HG03432 (cell line): ENCODE data around the gene NDUFB7.
"Not testable (repeated sequence)": the region's sequence is repeated elsewhere in the genome, so short reads cannot be mapped to it uniquely, and the experiment has no call there.

Experiments
- ATAC-seq: cut with Tn5 transposase; IDR thresholded peaks from one replicate; pipeline ENCODE4 v1.9.1; 2021; ENCODE audit warnings: mild to moderate bottlenecking, moderate library complexity; ENCODE audit not compliant: unreplicated experiment

NDUFB7 gene

GRCh38 chr19:14575428-14575980 is 3.6 kb upstream of the NDUFB7 start:
- no peak for ATAC-seq

DNA sequence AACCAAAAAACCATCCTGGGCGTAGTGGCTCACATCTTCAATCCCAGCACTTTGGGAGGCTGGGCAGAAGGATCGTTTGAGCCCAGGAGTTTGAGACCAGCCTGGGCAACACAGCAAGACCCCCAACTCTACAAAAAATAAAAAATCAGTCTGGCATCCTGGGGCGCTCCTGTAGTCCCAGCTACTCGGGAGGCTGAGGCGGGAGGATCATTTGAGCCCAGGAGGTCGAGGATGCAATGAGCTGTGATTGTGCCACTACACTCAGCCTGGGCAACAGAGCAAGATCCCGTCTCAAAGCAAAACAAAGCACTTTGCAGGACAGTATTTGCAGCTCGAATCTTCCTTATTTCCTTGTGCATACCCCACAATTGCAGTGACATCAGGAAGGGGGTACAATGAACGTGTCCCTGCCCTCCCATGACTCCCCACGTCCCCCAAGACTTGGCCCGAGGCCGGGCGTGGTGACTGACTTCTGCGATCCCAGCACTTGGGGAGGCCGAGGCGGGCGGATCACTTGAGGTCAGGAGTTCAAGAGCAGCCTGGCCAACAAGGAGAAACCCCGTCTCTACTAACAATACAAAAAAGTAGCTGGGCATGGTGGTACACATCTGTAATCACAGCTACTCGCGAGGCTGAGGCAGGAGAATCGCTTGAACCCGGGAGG is 870 bp downstream of the NDUFB7 start:
- no peak for ATAC-seq

DNA sequence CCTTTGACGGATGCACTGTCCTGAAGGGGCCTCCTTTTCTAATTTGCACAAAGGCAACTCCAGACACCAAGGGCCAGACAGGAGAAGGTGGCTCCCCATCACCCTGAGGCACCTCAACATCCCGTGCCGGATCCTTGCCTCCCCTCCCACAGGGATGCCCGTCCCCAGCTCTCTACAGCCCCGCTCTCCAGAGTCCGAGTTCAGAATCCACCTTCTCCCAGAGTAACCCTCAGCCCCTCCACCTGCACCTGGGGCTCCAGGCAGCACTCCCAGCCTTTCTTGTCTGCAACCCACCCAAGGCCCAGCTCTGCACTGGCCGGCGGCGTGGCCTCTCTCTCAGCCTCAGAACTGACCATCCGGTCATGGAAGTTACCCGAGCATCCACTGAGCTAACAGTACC is 4.8 kb downstream of the NDUFB7 start:
- ATAC-seq, result no peak

GRCh38 chr19:14566712-14567077 is 5.2 kb downstream of the NDUFB7 start:
- ATAC-seq, result no peak

GRCh38 chr19:14565765-14566711 is 5.8 kb downstream of the NDUFB7 start:
- no peak for ATAC-seq

- no peak for ATAC-seq
Observed at GRCh38 chr19:14565298-14565679, 6.6 kb downstream of the NDUFB7 start.

GRCh38 chr19:14564652-14565297 is 7.1 kb downstream of the NDUFB7 start:
- not testable (repeated sequence) for ATAC-seq

- no peak for ATAC-seq
Observed at GRCh38 chr19:14563989-14564651, 7.7 kb downstream of the NDUFB7 start.

GRCh38 chr19:14563590-14563926 is 8.3 kb downstream of the NDUFB7 start:
- ATAC-seq, result no peak

DNA sequence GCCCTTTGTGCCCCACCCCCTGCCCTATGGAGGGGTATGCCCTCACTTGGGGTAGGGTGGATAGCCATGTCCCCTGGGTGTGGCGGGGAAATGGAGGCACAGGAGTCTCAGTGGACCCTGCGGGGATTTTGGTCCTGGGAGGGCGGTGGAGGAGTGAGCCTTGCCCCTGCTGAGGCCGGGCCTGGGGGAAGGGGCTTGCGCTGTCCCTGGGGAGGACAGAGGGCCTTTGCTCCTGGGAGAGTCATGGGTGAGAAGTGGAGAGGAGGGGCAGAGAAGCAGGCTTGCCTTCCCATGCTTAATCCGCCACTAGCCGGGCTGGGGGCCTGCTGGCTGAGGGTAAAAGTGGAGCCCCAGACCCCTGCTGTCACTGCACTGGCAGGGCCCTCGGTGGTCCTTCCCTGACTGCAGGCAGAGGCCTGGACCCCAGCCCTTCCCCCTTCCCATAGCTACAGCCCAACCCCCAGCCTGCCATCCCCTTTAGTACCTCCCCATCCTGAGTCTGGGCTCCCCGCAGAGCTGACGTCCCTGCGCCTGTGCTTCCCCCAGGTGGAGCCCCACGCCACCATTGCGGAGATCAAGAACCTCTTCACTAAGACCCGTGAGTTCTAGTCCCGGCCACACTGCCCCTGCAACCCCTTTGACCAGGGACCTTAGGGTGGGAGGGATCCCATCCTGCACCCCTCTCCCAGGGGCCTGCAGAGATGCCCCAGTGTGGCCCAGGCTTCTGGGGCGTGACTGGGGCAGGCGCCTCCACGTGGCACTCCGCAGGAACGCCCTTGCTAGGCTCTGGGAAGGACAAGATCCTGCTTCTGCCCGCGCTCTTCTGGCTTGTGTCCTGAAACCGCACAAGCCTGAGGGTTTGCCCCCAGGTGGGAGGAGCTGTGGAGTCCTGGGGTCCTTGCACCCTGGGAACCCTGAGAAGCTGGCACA is 8.9 kb downstream of the NDUFB7 start:
- no peak for ATAC-seq

DNA sequence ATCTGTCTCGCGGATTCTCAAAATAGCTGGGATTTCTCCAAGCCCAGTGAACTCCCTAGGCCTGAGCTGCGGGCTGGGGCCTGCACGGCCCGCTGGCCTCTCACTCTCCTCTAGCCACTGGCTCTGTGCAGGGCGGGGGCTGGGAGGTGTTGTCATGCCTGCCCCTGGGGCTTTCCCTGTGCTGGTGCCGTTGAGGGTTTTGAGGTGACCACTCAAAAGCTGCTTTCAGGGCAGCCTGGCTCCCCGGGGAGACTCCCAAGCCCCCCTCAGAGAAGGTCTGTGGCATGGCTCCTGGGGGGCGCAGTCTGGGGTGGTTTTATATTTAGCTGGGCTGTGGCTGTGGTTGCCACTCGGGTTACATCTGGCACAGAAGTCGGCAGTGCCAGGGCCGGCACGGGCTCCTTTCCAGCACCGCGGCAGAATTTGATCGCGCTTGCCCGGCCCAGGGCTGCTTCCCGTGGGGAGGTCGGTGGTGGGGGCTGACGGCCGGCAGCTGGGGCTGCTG is 10.0 kb downstream of the NDUFB7 start:
- ATAC-seq, result no peak

GRCh38 chr19:14561249-14561648 is 10.6 kb downstream of the NDUFB7 start:
- no peak for ATAC-seq

GRCh38 chr19:14560776-14561108 is 11.1 kb downstream of the NDUFB7 start:
- no peak for ATAC-seq

- ATAC-seq, result no peak
Observed at GRCh38 chr19:14559916-14560775, 11.7 kb downstream of the NDUFB7 start.

DNA sequence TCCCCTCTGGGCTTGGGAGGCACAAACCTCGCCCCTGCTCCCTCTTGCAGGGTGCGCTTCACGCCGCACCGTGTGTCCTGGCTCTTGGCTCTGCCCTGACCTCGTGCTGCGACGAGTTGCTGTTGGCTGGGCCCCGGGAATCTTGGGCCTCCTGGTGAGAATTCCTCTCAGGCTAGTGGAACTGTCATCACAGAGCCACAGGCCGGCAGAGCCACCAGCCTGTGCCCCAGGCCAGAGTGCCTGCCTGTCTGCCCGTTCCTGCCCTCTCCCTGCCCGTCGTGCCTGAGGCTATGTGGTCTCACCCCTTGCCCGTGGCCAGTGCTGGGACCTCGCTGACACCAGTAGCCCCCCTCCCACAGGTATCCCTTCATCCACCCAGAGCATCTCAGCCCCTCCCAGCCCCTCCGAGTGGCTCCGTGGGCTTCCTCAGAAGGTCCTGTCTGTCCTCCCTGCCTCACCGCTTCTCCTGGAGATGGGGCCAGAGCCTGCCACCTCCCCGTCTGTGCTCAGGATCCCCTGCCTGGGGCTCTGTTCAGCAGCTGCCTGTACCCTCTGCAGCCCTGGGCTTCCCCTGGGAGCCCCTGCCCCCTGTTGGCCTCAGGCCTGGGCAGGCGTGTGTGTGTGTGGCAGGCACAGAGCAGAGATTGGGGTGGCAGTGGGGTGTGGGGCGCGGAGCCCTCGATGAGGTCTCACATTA is 13.3 kb downstream of the NDUFB7 start:
- ATAC-seq, result no peak

GRCh38 chr19:14556662-14557188 is 15.1 kb downstream of the NDUFB7 start:
- ATAC-seq, result no peak

GRCh38 chr19:14555918-14556661 is 15.8 kb downstream of the NDUFB7 start:
- no peak for ATAC-seq
